Activated CD4-positive, alpha-beta T cell treated with anti-CD3 and anti-CD28 coated beads, Interleukin-2, Interleukin-6, amounts not matched to agents 100 ng/mL and 50 ng/mL, durations not matched to agents 16 hours and 8 hours (primary cell): ENCODE measurements around the gene LGR4.

Source experiments
- DNase-seq: peaks from one replicate; pipeline ENCODE4 v3.0.0-alpha.2; 2020

The LGR4 gene

GRCh38 chr11:27485930-27486773 is 13.6 kb upstream of the LGR4 start:
- peak; percentile 60 for DNase-seq

- no peak for DNase-seq
Observed at GRCh38 chr11:27482793-27483192, 10.2 kb upstream of the LGR4 start.

GRCh38 chr11:27481992-27482391 is 9.4 kb upstream of the LGR4 start:
- no peak for DNase-seq

- DNase-seq: no peak
Observed at GRCh38 chr11:27477831-27478230, 5.2 kb upstream of the LGR4 start.

GRCh38 chr11:27477243-27477642 is 4.7 kb upstream of the LGR4 start:
- no peak for DNase-seq

- no peak for DNase-seq
Observed at GRCh38 chr11:27475622-27476021, 3.0 kb upstream of the LGR4 start.

- DNase-seq: no peak
Observed at GRCh38 chr11:27473017-27473406, 422 bp upstream of the LGR4 start.

GRCh38 chr11:27471589-27472397 is 797 bp downstream of the LGR4 start:
- peak; percentile 6 for DNase-seq

- no peak for DNase-seq
Observed at GRCh38 chr11:27470826-27471588, 1.6 kb downstream of the LGR4 start.

- no peak for DNase-seq
Observed at GRCh38 chr11:27470166-27470565, 2.4 kb downstream of the LGR4 start.

GRCh38 chr11:27468995-27469695 is 3.4 kb downstream of the LGR4 start:
- DNase-seq: no peak

GRCh38 chr11:27468209-27468994 is 4.2 kb downstream of the LGR4 start:
- no peak for DNase-seq

- no peak for DNase-seq
Observed at GRCh38 chr11:27467181-27467913, 5.2 kb downstream of the LGR4 start.

GRCh38 chr11:27466363-27466762 is 6.2 kb downstream of the LGR4 start:
- no peak for DNase-seq

GRCh38 chr11:27465629-27466028 is 7.0 kb downstream of the LGR4 start:
- no peak for DNase-seq

- DNase-seq: no peak
Observed at GRCh38 chr11:27464909-27465308, 7.7 kb downstream of the LGR4 start.

GRCh38 chr11:27464289-27464696 is 8.3 kb downstream of the LGR4 start:
- DNase-seq: no peak

- no peak for DNase-seq
Observed at GRCh38 chr11:27462543-27462942, 10.0 kb downstream of the LGR4 start.

GRCh38 chr11:27460158-27460978 is 12.2 kb downstream of the LGR4 start:
- DNase-seq: no peak

- no peak for DNase-seq
Observed at GRCh38 chr11:27459191-27459590, 13.4 kb downstream of the LGR4 start.
